Rectal smooth muscle tissue (tissue), 1 donor: ENCODE results near the gene TLN1.

Experiments
- H3K27ac ChIP-seq: one replicate; pipeline ENCODE4 v1.7.0; 2013; ENCODE audit warnings: low read depth, low read length, inconsistent platforms
- H3K27me3 ChIP-seq: one replicate; pipeline ENCODE4 v1.7.0; 2013; ENCODE audit warnings: low read length; ENCODE audit not compliant: control insufficient read depth, insufficient read depth
- H3K36me3 ChIP-seq: one replicate; pipeline ENCODE4 v1.7.0; 2013; ENCODE audit warnings: low read length; ENCODE audit not compliant: control insufficient read depth, insufficient read depth
- H3K4me1 ChIP-seq: one replicate; pipeline ENCODE4 v1.7.0; 2013; ENCODE audit warnings: low read length; ENCODE audit not compliant: control insufficient read depth, insufficient read depth
- H3K4me3 ChIP-seq: one replicate; pipeline ENCODE4 v1.7.0; 2013; ENCODE audit warnings: low read length
- H3K9ac ChIP-seq: one replicate; pipeline ENCODE4 v1.7.0; 2013; ENCODE audit warnings: low read length

The TLN1 gene

DNA sequence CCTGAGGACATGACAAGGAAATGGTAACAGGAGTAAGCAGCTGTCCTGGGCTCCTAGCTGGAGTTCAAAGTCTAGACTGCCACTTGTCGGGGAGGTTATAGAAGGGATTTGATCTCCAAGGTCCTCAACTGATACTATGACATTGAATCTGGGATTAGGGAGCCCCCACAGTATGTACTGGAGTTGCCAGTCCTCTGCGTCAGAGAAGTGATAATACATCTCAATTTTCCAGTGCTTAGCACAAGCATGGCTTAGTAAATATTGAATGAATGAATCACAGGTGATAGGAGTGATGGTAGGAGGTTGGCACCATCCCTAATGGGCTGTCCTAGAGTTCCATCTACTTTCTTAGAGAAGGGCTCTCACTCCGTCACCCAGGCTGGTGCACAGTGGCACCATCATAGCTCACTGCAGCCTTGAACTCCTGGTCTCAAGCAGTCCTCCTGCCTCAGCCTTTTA lies 36.0 kb downstream of the TLN1 start:
- H3K27ac ChIP-seq = peak overlapping the region; percentile 38
- H3K4me1 ChIP-seq = peaks cover 8% of the 10 kb centered on the region
- no peaks in the 10 kb centered on the region for H3K27me3 ChIP-seq
- H3K4me3 ChIP-seq = no peak overlapping the region
- no peak overlapping the region for H3K9ac ChIP-seq
- peaks cover 43% of the 10 kb centered on the region for H3K36me3 ChIP-seq

DNA sequence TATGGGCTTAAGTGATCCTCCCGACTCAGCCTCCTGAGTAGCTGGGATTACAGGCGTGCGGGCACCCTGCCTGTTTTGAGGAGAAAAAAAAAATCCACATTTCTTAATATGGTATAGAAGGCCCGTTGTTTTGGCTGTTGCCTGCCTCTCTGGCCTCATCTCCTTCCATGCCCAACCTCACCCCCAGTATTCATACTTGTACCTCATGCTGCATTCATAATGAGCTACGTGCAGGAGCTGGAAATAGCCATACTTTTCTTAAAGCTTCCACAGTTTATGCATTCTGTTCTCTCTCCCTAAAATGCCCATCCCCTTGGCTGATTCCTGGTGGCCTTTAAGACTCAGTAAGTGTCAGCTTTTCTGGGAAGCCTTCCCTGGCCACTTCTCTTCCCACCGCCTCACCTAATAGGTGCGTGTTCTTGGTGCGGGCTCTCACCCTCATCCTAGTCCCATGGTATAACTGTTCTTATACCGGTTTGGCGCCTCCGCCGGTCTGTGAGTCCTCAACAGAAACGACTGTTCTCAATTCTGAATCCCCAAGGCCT lies 40.2 kb downstream of the TLN1 start:
- no peaks in the 10 kb centered on the region for H3K27me3 ChIP-seq
- H3K4me3 ChIP-seq = peak overlapping the region; percentile 80
- H3K9ac ChIP-seq = no peak overlapping the region
- peak overlapping the region; percentile 99 for H3K27ac ChIP-seq
- H3K4me1 ChIP-seq = peaks cover 8% of the 10 kb centered on the region
- peaks cover 7% of the 10 kb centered on the region for H3K36me3 ChIP-seq

DNA sequence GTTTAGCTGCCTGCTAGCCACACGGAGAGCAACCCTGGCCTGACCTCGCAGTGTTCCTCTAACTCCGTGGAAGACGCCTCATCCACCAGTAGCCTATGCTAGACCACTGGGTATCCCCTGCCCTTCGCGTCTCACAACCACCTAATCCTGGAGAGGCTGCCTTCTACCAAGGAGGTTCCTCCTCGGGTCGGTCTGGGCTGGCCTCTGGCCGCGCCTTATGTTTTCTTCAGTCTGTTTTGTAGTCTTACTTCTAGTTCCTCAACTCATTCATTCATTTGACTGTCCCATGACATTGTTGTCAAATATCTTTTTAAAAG lies 40.7 kb downstream of the TLN1 start:
- Histone ChIP-seq H3K27ac (peak overlapping the region; percentile 99), H3K4me1 (peaks cover 7% of the 10 kb centered on the region), H3K9ac (peak overlapping the region; percentile 6), H3K27me3 (no peaks in the 10 kb centered on the region), H3K36me3 (peaks cover 3% of the 10 kb centered on the region), H3K4me3 (peak overlapping the region; percentile 80)

DNA sequence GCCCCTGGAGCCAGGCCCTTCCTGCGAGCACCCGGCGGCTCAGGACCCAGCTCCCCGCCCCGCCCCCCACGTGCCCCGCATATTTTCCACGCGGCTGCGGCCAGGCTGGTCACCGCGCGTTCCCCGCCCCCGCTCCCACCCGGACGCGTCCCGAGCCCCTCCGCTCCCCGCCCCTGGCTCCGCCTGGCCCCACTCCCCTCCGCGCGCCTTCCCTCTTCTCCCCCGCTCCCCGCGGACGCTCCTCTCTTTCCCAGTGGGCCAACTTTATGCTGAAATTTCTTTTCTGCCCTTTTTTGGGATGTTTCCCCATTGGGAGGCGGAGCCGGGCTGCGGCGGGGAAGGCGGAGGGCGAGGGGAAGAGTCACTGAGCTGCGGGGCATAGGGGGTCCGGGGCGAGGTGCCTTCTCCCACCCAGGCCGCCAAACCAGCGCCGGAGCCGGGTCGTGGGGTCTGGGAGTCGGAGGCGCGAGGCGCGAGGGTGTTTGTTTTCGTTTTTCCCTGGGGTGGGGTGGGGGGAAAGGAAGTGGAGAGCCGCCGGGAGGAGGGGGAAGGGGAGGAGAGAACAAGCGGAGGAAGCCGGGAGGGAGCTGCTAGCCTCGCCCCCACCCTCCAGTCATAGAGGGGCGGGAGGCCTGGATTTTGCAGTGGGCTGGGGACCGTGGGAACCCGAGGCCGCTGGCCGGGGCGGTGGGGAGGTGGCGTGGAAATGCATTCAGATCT lies 41.2 kb downstream of the TLN1 start:
- peaks cover 8% of the 10 kb centered on the region for H3K4me1 ChIP-seq
- peak overlapping the region; percentile 99 for H3K27ac ChIP-seq
- peak overlapping the region; percentile 6 for H3K9ac ChIP-seq
- H3K27me3 ChIP-seq = no peaks in the 10 kb centered on the region
- peak overlapping the region; percentile 82 for H3K4me3 ChIP-seq
- no peaks in the 10 kb centered on the region for H3K36me3 ChIP-seq

DNA sequence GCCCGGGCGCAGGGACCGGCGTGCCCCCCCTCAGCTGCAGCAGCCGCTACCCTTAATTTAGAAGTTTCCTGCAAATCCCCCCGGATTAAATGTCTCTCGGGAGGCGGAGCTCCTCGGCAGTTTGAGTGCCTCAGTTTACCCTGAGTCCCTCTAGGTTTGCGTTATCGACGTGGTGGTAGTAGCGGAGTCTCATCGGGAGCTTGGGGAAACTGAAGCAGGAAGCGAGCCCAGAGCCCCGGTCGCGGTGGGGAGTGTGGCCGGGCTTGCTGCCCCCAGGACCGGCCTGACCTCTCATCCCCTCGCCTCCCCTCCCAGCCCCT lies 41.7 kb downstream of the TLN1 start:
- H3K4me1 ChIP-seq = peaks cover 10% of the 10 kb centered on the region

DNA sequence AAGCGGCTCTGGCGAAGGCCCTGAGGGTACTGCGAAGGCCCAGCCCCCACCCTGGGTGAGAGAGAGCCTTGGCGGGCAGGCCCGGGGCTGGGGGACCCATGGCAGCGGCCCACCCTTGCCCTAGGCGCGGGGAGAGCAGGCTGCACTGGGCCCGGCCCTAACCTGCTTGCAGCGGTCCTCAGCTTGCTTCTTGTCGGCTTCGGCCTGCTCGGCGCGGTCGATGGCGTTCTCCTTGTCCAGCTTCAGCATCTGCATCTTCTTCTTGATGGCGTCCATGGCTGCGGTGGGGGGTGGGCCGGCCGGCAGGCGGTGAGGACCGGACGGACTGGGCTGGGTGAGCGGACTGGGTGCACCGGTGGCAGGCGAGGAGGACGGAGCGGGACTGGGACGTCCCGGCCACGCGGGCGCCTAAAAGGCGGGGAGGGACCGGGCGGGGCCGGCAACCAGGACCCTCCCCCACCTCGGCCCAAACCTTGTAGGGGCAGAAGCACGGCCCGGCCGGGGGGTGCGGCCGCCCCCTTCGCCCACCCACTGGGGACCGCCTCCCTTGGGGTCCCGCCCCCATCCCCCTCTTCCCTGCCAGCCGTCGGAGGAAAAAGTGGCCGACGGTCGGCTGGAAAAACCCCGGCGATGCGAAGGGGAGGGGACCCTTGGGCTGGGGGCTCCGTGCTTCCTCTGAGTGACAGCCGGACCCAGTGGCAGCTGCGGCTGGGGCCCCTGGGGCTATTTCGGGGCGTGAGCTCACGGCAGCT lies 42.3 kb downstream of the TLN1 start, which contains the start of gene TPM2:
Gene TPM2, minus strand, starts transcription at position 384 of the 752 bp plus-strand sequence. Its CDS starts 108 bp downstream, at position 276.
- peaks cover 15% of the 10 kb centered on the region for H3K4me1 ChIP-seq
- peak within 1 kb of the TSS; percentile 82 for H3K4me3 ChIP-seq
- H3K36me3 ChIP-seq = peaks cover 9% of the 10 kb centered on the region
- no peaks in the 10 kb centered on the region for H3K27me3 ChIP-seq
- H3K27ac ChIP-seq = peak within 1 kb of the TSS; percentile 99
- peak within 1 kb of the TSS; percentile 85 for H3K9ac ChIP-seq

More for the DNA sequence above, 41.7 kb downstream of the TLN1 start:
- Histone ChIP-seq H3K36me3 (peaks cover 4% of the 10 kb centered on the region), H3K27me3 (no peaks in the 10 kb centered on the region), H3K9ac (peak overlapping the region; percentile 10), H3K4me3 (peak overlapping the region; percentile 82), H3K27ac (peak overlapping the region; percentile 99)

DNA sequence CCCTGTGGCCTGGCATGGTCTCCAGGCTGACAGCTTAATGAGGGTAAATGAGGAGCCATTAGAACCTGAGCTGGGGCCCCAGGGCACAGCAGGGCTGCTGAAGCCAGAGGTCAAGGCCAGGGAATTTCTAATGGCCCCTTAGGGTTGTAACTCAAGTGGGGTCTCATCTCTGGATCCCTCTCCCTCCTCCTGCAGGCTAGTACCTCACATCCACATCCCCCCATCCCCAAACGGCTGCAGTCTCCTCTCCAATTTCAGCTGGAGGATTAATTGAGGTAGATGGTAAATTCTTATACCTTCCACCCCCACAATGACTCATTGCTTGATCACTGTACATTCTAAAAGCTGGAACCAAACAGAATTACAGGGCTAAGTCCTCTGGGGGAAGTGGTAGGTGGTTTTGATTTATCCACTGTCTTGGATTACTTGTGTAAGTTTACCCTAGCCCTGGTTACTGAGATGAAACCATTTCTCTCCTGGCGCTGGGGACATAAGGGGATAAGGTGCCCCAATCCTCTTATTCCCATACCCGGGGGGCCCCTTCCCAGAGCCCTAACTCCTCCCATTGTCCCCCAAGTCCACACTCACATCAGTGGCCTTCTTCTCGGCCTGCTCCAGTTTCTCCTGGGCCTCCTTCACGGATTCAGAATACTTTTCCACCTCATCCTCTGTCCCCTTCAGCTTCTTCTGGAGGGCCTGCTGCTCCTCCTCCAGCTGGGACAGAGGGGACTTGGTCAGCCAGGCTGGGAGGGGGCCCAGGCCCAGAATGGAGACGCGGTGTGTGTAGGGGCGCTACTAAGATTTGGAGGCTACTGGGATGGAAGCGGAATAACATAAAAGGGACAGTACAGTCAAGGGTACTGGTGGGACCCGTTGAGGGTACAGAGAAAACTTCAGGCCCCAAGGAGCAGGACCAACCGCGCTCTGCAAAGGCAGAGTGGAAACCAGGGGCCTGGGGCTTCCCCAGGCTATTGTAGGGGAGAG lies 43.1 kb downstream of the TLN1 start:
- no peaks in the 10 kb centered on the region for H3K27me3 ChIP-seq
- H3K9ac ChIP-seq = peak overlapping the region; percentile 85
- peak overlapping the region; percentile 99 for H3K27ac ChIP-seq
- peaks cover 16% of the 10 kb centered on the region for H3K36me3 ChIP-seq
- H3K4me1 ChIP-seq = peaks cover 22% of the 10 kb centered on the region
- peak overlapping the region; percentile 72 for H3K4me3 ChIP-seq

DNA sequence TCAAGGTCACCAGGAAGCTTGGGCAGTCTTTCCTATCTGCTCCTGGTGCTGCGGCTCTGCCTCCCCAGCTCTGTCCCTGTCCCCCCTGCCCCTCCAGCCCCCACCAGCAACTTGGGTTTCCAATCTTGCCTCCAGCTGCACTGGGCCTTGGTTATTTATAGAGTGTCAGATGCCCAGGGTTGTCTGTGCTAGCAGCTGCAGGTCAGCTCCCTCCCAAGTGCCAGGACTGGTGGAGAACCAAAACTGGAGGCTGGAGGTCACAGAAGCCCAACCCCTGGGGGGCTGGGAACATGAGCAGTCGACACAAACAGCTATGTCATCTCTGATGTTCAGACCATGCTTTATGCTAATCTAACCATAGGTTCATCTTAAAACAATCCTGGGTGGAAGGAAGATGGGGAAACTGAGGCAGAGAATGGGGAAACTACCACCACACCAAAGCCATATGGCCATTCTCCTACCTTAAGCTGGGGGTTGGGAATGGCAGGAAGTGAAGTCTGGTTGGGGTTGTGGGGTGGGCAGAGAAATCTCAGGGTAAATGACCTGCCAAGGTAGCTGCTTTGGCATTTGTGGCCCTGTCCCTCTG lies 43.9 kb downstream of the TLN1 start:
- H3K9ac ChIP-seq = peak overlapping the region; percentile 46
- peak overlapping the region; percentile 99 for H3K27ac ChIP-seq

DNA sequence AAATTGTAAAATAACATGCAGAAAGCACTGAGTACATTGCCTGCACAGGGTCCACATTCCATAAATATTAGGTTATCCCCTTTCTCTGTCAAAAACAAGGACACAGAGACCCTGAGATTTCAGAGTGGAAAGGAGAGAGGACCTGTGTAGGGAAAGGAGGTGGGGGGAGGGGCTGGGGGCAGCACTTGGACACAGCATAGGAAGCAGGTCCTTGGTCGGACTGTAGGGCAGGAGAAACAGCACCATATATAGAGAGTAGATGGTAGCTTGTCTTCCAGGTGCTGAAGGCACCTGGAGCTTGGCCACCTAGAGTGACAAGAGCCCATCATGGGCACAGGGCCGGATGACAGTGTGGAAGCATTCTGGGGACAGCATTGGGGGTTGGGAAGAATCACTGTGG lies 44.7 kb downstream of the TLN1 start:
- Histone ChIP-seq H3K4me1 (peaks cover 30% of the 10 kb centered on the region), H3K27me3 (no peaks in the 10 kb centered on the region), H3K36me3 (peaks cover 30% of the 10 kb centered on the region), H3K27ac (peak overlapping the region; percentile 99), H3K9ac (no peak overlapping the region), H3K4me3 (peak overlapping the region; percentile 72)

More for the DNA sequence above, 43.9 kb downstream of the TLN1 start:
- Histone ChIP-seq H3K4me3 (peak overlapping the region; percentile 72), H3K36me3 (peaks cover 23% of the 10 kb centered on the region), H3K27me3 (no peaks in the 10 kb centered on the region), H3K4me1 (peaks cover 30% of the 10 kb centered on the region)

DNA sequence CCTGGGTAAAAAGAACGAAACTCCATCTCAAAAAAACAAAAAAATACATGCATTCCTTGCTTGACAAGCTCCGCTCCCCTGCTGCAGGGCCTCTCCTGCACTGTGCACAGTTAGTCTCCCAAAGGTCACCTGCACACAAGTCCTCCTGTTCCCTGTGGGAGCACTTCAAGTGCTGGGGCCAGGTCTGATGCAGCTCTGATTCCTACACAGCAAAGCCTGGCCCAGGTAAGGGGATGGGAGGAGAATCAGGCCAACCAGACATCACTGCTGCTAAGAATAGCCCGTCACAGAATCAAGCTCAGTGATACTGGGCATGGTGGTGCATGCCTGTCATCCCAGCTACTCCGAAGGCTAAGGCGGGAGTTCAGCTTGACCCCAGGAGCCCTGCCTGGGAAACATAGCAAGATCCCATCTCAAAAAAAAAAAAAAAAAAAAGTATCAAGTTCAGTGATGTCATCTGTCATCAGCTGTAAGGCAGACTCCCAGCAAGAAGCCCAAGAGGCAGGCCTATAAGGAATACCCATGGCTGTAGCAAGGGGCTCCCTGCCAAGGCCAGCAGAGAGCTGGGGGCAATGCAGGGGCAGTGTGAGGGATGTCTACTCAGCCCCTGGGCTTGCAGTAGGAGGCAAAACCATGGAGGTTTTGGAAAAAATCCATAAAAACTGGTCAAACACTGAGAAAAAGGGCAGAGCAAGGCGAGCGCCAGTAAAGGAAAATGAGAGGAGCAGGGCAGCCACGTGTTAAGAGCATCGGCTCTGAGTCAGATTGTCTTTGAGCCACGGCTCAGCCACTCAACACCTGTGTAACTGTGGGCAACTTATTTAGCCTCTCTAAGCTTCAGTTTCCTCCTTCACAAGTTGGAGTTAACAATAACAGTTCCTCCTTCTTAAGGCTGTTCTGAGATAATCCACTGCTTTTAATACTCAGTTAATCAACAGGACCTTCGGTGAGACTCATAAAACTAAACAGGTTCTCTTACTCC lies 45.5 kb downstream of the TLN1 start:
- Histone ChIP-seq H3K4me3 (peak overlapping the region; percentile 72), H3K27ac (peak overlapping the region; percentile 99)

DNA sequence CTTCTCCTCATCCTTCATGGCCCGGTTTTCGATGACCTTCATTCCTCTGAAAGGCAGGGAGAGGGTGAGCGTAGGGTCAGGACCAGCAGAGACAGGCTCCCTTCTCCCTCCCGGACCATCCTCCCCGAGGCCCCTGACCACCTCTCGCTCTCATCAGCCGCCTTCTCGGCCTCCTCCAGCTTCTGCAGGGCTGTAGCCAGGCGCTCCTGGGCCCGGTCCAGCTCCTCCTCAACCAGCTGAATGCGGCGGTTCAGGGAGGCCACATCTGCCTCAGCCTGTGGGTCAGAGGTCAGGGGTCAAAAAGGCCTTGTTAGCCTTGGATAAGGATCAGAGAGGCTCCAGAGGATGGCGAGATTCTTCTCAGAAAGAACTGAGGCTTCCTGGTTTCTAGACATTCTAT lies 46.5 kb downstream of the TLN1 start:
- H3K4me3 ChIP-seq = peak overlapping the region; percentile 62
- peaks cover 33% of the 10 kb centered on the region for H3K36me3 ChIP-seq
- H3K4me1 ChIP-seq = peaks cover 25% of the 10 kb centered on the region
- no peak overlapping the region for H3K9ac ChIP-seq
- peak overlapping the region; percentile 99 for H3K27ac ChIP-seq
- no peaks in the 10 kb centered on the region for H3K27me3 ChIP-seq

More for the DNA sequence above, 45.5 kb downstream of the TLN1 start:
- Histone ChIP-seq H3K36me3 (peaks cover 33% of the 10 kb centered on the region), H3K9ac (no peak overlapping the region), H3K27me3 (no peaks in the 10 kb centered on the region), H3K4me1 (peaks cover 29% of the 10 kb centered on the region)
